ENCODE data around the gene EFL1. TPM values are rescaled to one million over a fixed set of nuclear protein-coding genes. Genes with fewer than 3 reads are reported as not detected.

EFL1 gene
- total and polyA plus RNA-seq, 2 donors (not counting 1 experiment from before 2014, with no cell fraction given), result 19.1 to 29.9 TPM

- no peaks in the 10 kb centered on the region for H4K20me1 ChIP-seq (ENCODE audit: control insufficient read depth, extremely low read depth, insufficient read depth, low read length)
- H3K36me3 ChIP-seq (ENCODE audit: control insufficient read depth, insufficient read depth, low read length), result no peaks in the 10 kb centered on the region
- no peaks in the 10 kb centered on the region for H3K79me2 ChIP-seq (ENCODE audit: control insufficient read depth, insufficient read depth, low read length)
- H3K9me3 ChIP-seq (ENCODE audit: control insufficient read depth, insufficient read depth, low read depth, low read length), result no peaks in the 10 kb centered on the region
- no peak overlapping the region for H3K9ac ChIP-seq (ENCODE audit: insufficient read depth, low read length)
- H3K27ac ChIP-seq (ENCODE audit: insufficient read depth, low read length), result no peak overlapping the region
- H3K4me1 ChIP-seq (ENCODE audit: control insufficient read depth, extremely low read depth, insufficient read depth, low read length), result no peaks in the 10 kb centered on the region
- TF ChIP-seq CTCF (conservative IDR thresholded peaks at IDR 0.05 in 1 of 2, IDR thresholded peaks at IDR 0.05 in 1 of 2; ENCODE audit: low read depth in 1 of 2, low read length in 2 of 2), result no peak
- TF ChIP-seq EZH2 (IDR thresholded peaks at IDR 0.05; ENCODE audit: low read length, missing control alignments), result no peak
- no peaks in the 10 kb centered on the region for H3K27me3 ChIP-seq (ENCODE audit: control insufficient read depth, insufficient read depth, low read length)
- DNase-seq (ENCODE audit: low read depth in 2 of 2), result peak in 1 of 2 donors; percentile 41
- no peak overlapping the region for H2AFZ ChIP-seq (ENCODE audit: low read length)
- H3K4me3 ChIP-seq (replicated peaks in 1 of 4; ENCODE audit: control extremely low read depth in 1 of 4, insufficient read depth in 1 of 4, low read depth in 3 of 4, low read length in 4 of 4), result no peak overlapping the region
- H3K4me2 ChIP-seq (ENCODE audit: extremely low read depth, insufficient read depth, low read length), result no peak overlapping the region
These were observed 94.2 kb downstream of the EFL1 start for GRCh38 chr15:82168296-82168695.

- Histone ChIP-seq H2AFZ (ENCODE audit: low read length) (no peak overlapping the region), H3K27ac (ENCODE audit: insufficient read depth, low read length) (no peak overlapping the region), H3K9me3 (ENCODE audit: control insufficient read depth, insufficient read depth, low read depth, low read length) (no peaks in the 10 kb centered on the region), H3K4me1 (ENCODE audit: control insufficient read depth, extremely low read depth, insufficient read depth, low read length) (no peaks in the 10 kb centered on the region), H3K79me2 (ENCODE audit: control insufficient read depth, insufficient read depth, low read length) (no peaks in the 10 kb centered on the region), H3K36me3 (ENCODE audit: control insufficient read depth, insufficient read depth, low read length) (no peaks in the 10 kb centered on the region), H3K27me3 (ENCODE audit: control insufficient read depth, insufficient read depth, low read length) (no peaks in the 10 kb centered on the region), H3K4me2 (ENCODE audit: extremely low read depth, insufficient read depth, low read length) (no peak overlapping the region), H3K9ac (ENCODE audit: insufficient read depth, low read length) (no peak overlapping the region), H3K4me3 (replicated peaks in 1 of 4; ENCODE audit: control extremely low read depth in 1 of 4, insufficient read depth in 1 of 4, low read depth in 3 of 4, low read length in 4 of 4) (no peak overlapping the region), H4K20me1 (ENCODE audit: control insufficient read depth, extremely low read depth, insufficient read depth, low read length) (no peaks in the 10 kb centered on the region)
- TF ChIP-seq CTCF (conservative IDR thresholded peaks at IDR 0.05 in 1 of 2, IDR thresholded peaks at IDR 0.05 in 1 of 2; ENCODE audit: low read depth in 1 of 2, low read length in 2 of 2) (no peak), EZH2 (IDR thresholded peaks at IDR 0.05; ENCODE audit: low read length, missing control alignments) (no peak)
- peak in 1 of 2 donors; percentile 40 for DNase-seq (ENCODE audit: low read depth in 2 of 2)
These were observed 96.6 kb downstream of the EFL1 start for GRCh38 chr15:82165948-82166376.

- Histone ChIP-seq H3K4me3 (replicated peaks in 1 of 4; ENCODE audit: control extremely low read depth in 1 of 4, insufficient read depth in 1 of 4, low read depth in 3 of 4, low read length in 4 of 4) (no peak overlapping the region), H3K36me3 (ENCODE audit: control insufficient read depth, insufficient read depth, low read length) (peaks cover 1% of the 10 kb centered on the region), H3K4me1 (ENCODE audit: control insufficient read depth, extremely low read depth, insufficient read depth, low read length) (no peaks in the 10 kb centered on the region), H3K27ac (ENCODE audit: insufficient read depth, low read length) (peak overlapping the region; percentile 22), H4K20me1 (ENCODE audit: control insufficient read depth, extremely low read depth, insufficient read depth, low read length) (no peaks in the 10 kb centered on the region), H3K9me3 (ENCODE audit: control insufficient read depth, insufficient read depth, low read depth, low read length) (no peaks in the 10 kb centered on the region), H3K79me2 (ENCODE audit: control insufficient read depth, insufficient read depth, low read length) (no peaks in the 10 kb centered on the region), H3K9ac (ENCODE audit: insufficient read depth, low read length) (no peak overlapping the region), H3K4me2 (ENCODE audit: extremely low read depth, insufficient read depth, low read length) (no peak overlapping the region), H2AFZ (ENCODE audit: low read length) (peak overlapping the region; percentile 19), H3K27me3 (ENCODE audit: control insufficient read depth, insufficient read depth, low read length) (no peaks in the 10 kb centered on the region)
- TF ChIP-seq CTCF (conservative IDR thresholded peaks at IDR 0.05 in 1 of 2, IDR thresholded peaks at IDR 0.05 in 1 of 2; ENCODE audit: low read depth in 1 of 2, low read length in 2 of 2) (no peak), EZH2 (IDR thresholded peaks at IDR 0.05; ENCODE audit: low read length, missing control alignments) (no peak)
- DNase-seq (ENCODE audit: low read depth in 2 of 2), result peak; percentile 95 to 100
These were observed 102.6 kb downstream of the EFL1 start for GRCh38 chr15:82159922-82160321.

Measured in fibroblast of lung (primary cell).